K562 (cell line): Measurements from ENCODE around the gene SPINK8. TPM values are rescaled to one million over a fixed set of nuclear protein-coding genes. Genes with fewer than 3 reads are reported as not detected.

Experiments
- CHAMP1 ChIP-seq: fragments of 450-650 bp; IDR thresholded peaks from 2 replicates; pipeline ENCODE4 v1.6.1; 2016; ENCODE audit warnings: mild to moderate bottlenecking
- ELF2 ChIP-seq: fragments of 250-450 bp; sonication (Bioruptor Pico); IDR thresholded peaks from 2 replicates; pipeline ENCODE4 v1.5.0; 2021; ENCODE audit warnings: mild to moderate bottlenecking
- POLR2B ChIP-seq: fragments of 450-650 bp; IDR thresholded peaks from 2 replicates; pipeline ENCODE4 v1.6.1; 2018; ENCODE audit warnings: low read depth; ENCODE audit not compliant: partially characterized antibody
- SMC3 ChIP-seq: conservative IDR thresholded peaks from 2 replicates; pipeline ENCODE4 v1.6.1; 2011; ENCODE audit warnings: low read depth, low read length, improper control_type of control experiment; ENCODE audit not compliant: insufficient read depth
- STAG1 ChIP-seq: sonication (generic); formaldehyde crosslinking; IDR thresholded peaks from 2 replicates; pipeline ENCODE4 v1.5.0; 2020; ENCODE audit warnings: missing genetic modification reagents, borderline replicate concordance
- TFAM ChIP-seq: fragments of 250-450 bp; sonication (Bioruptor Pico); conservative IDR thresholded peaks from 2 replicates; pipeline ENCODE4 v1.5.0; 2021; ENCODE audit warnings: mild to moderate bottlenecking, moderate library complexity
- ZC3H11A ChIP-seq: IDR thresholded peaks from 2 replicates; pipeline ENCODE4 v1.6.1; 2012; ENCODE audit warnings: low read depth, low read length, improper control_type of control experiment
- ZNF121 ChIP-seq: sonication (generic); formaldehyde crosslinking; conservative IDR thresholded peaks from 2 replicates; pipeline ENCODE4 v1.8.0; 2022; ENCODE audit warnings: missing genetic modification reagents
- ZNF274 ChIP-seq: IDR thresholded peaks from 2 replicates; pipeline ENCODE4 v1.6.1; 2011; ENCODE audit warnings: low read depth, mild to moderate bottlenecking, low read length, moderate library complexity, borderline replicate concordance
- polyA plus RNA-seq, 8 experiments: library from polyadenylated mRNA; depleted of rRNA in 4 of 8; stranded (reverse) in 5 of 8; unstranded in 3 of 8; fragments of >200 nt; fragmentation: Nextera tagmentation in 2 of 8; fragmentation: Illumina TruSeq in 1 of 8; extraction: Ambion mirVana in 2 of 8; extraction: Trizol in 1 of 8; gene quantifications; 2 replicates each; pipeline versions ENCODE4 v1.2.1 to v1.2.3, GENCODE V29; 2011 to 2014; ENCODE audit warnings: inconsistent platforms in 1 of 8, missing spikeins in 1 of 8
- total RNA-seq, 7 experiments: library from RNA; depleted of rRNA in 6 of 7; stranded (reverse); fragments of >200 nt in 6 of 7; fragmentation: Illumina TruSeq in 2 of 7; extraction: Trizol in 2 of 7; gene quantifications; 2 replicates each; pipeline versions ENCODE4 v1.2.1 to v1.2.3, GENCODE V29; 2011 to 2021; ENCODE audit warnings: low replicate concordance in 1 of 7

The SPINK8 gene
- total and polyA plus RNA-seq, 9 of the 15 experiments (the other 6 are each of a cell fraction or from before 2014, with no cell fraction given) = not detected

GRCh38 chr3:48273594-48274211, 59.8 kb downstream of the SPINK8 start (continued):
- no peak for TF ChIP-seq CHAMP1
- peak; percentile 28; the same call in 1 of the 2 replicates for TF ChIP-seq STAG1 (CRISPR knock-in tag)
- TF ChIP-seq SMC3 = peak; percentile 48; the same call in 1 of the 2 replicates
- TF ChIP-seq TFAM (CRISPR knock-in tag) = no peak
- no peak for TF ChIP-seq ZNF274
- TF ChIP-seq ZC3H11A = no peak
- TF ChIP-seq ELF2 = no peak
- no peak for TF ChIP-seq POLR2B
- no peak for TF ChIP-seq ZNF121
